ENCODE data around the gene MAZ. TPM values are rescaled to one million over a fixed set of nuclear protein-coding genes. Genes with fewer than 3 reads are reported as not detected.
A peak's percentile ranks its signal among the peaks of the same experiment; 100 is the strongest.

MAZ gene
- total and polyA plus RNA-seq, 4 donors = 16.0 to 272 (median 45.1) TPM

- 42% methylated on average over 6 of the region's 6 CpGs for WGBS
- Histone ChIP-seq H3K36me3 (ENCODE audit: control insufficient read depth in 4 of 4, insufficient read depth in 3 of 4, low read depth in 1 of 4, low read length in 3 of 4) (no peaks in the 10 kb centered on the region), H3K27me3 (ENCODE audit: control insufficient read depth in 4 of 4, insufficient read depth in 4 of 4, low read length in 3 of 4) (no peaks in the 10 kb centered on the region), H3K9me3 (ENCODE audit: control insufficient read depth in 4 of 4, low read length in 3 of 4) (no peaks in the 10 kb centered on the region), H3K4me1 (ENCODE audit: control insufficient read depth in 4 of 4, insufficient read depth in 4 of 4, low read length in 3 of 4) (peaks cover 8 to 61% (median 48%) of the 10 kb centered on the region in 4 donors), H3K4me3 (ENCODE audit: low read depth in 1 of 3, low read length in 3 of 3) (no peak overlapping the region), H3K9ac (ENCODE audit: low read depth in 1 of 2, low read length in 2 of 2) (no peak overlapping the region), H3K27ac (ENCODE audit: low read depth in 1 of 2, low read length in 2 of 2) (peak overlapping the region in 1 of 2 donors; percentile 54)
- no peak for DNase-seq (ENCODE audit: low spot score)
- TF ChIP-seq YY1 (IDR thresholded peaks at IDR 0.05) = peak; percentile 24
- peak; percentile 51 to 70 for TF ChIP-seq RXRA (IDR thresholded peaks at IDR 0.05)
- TF ChIP-seq HNF4G (IDR thresholded peaks at IDR 0.05) = no peak
Observed at GRCh38 chr16:29761882-29762281, 44.4 kb upstream of the MAZ start.

GRCh38 chr16:29763326-29763725 lies 43.0 kb upstream of the MAZ start:
- no peak overlapping the region for H3K4me3 ChIP-seq (ENCODE audit: low read depth in 1 of 3, low read length in 3 of 3)
- no peaks in the 10 kb centered on the region for H3K27me3 ChIP-seq (ENCODE audit: control insufficient read depth in 4 of 4, insufficient read depth in 4 of 4, low read length in 3 of 4)
- H3K9ac ChIP-seq (ENCODE audit: low read depth in 1 of 2, low read length in 2 of 2) = no peak overlapping the region
- H3K4me1 ChIP-seq (ENCODE audit: control insufficient read depth in 4 of 4, insufficient read depth in 4 of 4, low read length in 3 of 4) = peaks cover 8 to 66% (median 50%) of the 10 kb centered on the region in 4 donors
- H3K27ac ChIP-seq (ENCODE audit: low read depth in 1 of 2, low read length in 2 of 2) = no peak overlapping the region
- no peak for TF ChIP-seq TAF1 (conservative IDR thresholded peaks at IDR 0.05)
- TF ChIP-seq FOXA1 (IDR thresholded peaks at IDR 0.05) = no peak
- no peak for TF ChIP-seq RXRA (IDR thresholded peaks at IDR 0.05)
- TF ChIP-seq ATF3 (IDR thresholded peaks at IDR 0.05) = no peak
- TF ChIP-seq FOXA2 (IDR thresholded peaks at IDR 0.05) = no peak
- TF ChIP-seq NR2F2 (IDR thresholded peaks at IDR 0.05) = no peak
- TF ChIP-seq JUND (IDR thresholded peaks at IDR 0.05) = no peak
- 88% methylated on average over 6 of the region's 6 CpGs for WGBS
- no peaks in the 10 kb centered on the region for H3K36me3 ChIP-seq (ENCODE audit: control insufficient read depth in 4 of 4, insufficient read depth in 3 of 4, low read depth in 1 of 4, low read length in 3 of 4)
- no peaks in the 10 kb centered on the region for H3K9me3 ChIP-seq (ENCODE audit: control insufficient read depth in 4 of 4, low read length in 3 of 4)
- DNase-seq (ENCODE audit: low spot score) = no peak

- peaks cover 8 to 57% (median 38%) of the 10 kb centered on the region in 4 donors for H3K4me1 ChIP-seq (ENCODE audit: control insufficient read depth in 4 of 4, insufficient read depth in 4 of 4, low read length in 3 of 4)
- H3K36me3 ChIP-seq (ENCODE audit: control insufficient read depth in 4 of 4, insufficient read depth in 3 of 4, low read depth in 1 of 4, low read length in 3 of 4) = no peaks in the 10 kb centered on the region
- no peak for DNase-seq (ENCODE audit: low spot score)
- no peaks in the 10 kb centered on the region for H3K9me3 ChIP-seq (ENCODE audit: control insufficient read depth in 4 of 4, low read length in 3 of 4)
- peak overlapping the region; percentile 37 to 56 for H3K27ac ChIP-seq (ENCODE audit: low read depth in 1 of 2, low read length in 2 of 2)
- 31% methylated on average over 15 of the region's 15 CpGs for WGBS
- TF ChIP-seq CTCF (IDR thresholded peaks at IDR 0.05; ENCODE audit: low read depth, low read length, missing input control) (no peak), GABPA (IDR thresholded peaks at IDR 0.05 in 1 of 2, conservative IDR thresholded peaks at IDR 0.05 in 1 of 2) (peak in 1 of 2 donors; percentile 28), YY1 (IDR thresholded peaks at IDR 0.05) (peak; percentile 69), FOXA1 (IDR thresholded peaks at IDR 0.05) (peak; percentile 87), MAX (IDR thresholded peaks at IDR 0.05) (no peak), SP1 (IDR thresholded peaks at IDR 0.05) (peak; percentile 86), REST (IDR thresholded peaks at IDR 0.05) (no peak), RXRA (IDR thresholded peaks at IDR 0.05) (peak; percentile 96 to 99), EGR1 (IDR thresholded peaks at IDR 0.05; ENCODE audit: low read depth in 2 of 2) (no peak), ZBTB33 (IDR thresholded peaks at IDR 0.05) (no peak), NR2F2 (IDR thresholded peaks at IDR 0.05) (peak; percentile 83), HNF4G (IDR thresholded peaks at IDR 0.05) (peak; percentile 77), TAF1 (conservative IDR thresholded peaks at IDR 0.05) (no peak), RAD21 (IDR thresholded peaks at IDR 0.05) (peak in 1 of 2 donors; percentile 53), ATF3 (IDR thresholded peaks at IDR 0.05) (peak; percentile 18), HNF4A (conservative IDR thresholded peaks at IDR 0.05) (peak; percentile 94 to 96), FOXA2 (IDR thresholded peaks at IDR 0.05) (peak; percentile 93), JUND (IDR thresholded peaks at IDR 0.05) (peak in 1 of 2 donors; percentile 64)
- no peak overlapping the region for H3K9ac ChIP-seq (ENCODE audit: low read depth in 1 of 2, low read length in 2 of 2)
- H3K27me3 ChIP-seq (ENCODE audit: control insufficient read depth in 4 of 4, insufficient read depth in 4 of 4, low read length in 3 of 4) = no peaks in the 10 kb centered on the region
- no peak overlapping the region for H3K4me3 ChIP-seq (ENCODE audit: low read depth in 1 of 3, low read length in 3 of 3)
Observed at GRCh38 chr16:29765167-29766032, 40.9 kb upstream of the MAZ start.
